Keratinocyte (primary cell): ENCODE measurements around the gene RHBDL2. TPM values are rescaled to one million over a fixed set of nuclear protein-coding genes. Genes with fewer than 3 reads are reported as not detected.

Experiments
- DNase-seq: peaks from one replicate; pipeline ENCODE4 v3.0.0-alpha.2; 2011; ENCODE audit warnings: low read depth, missing footprints, low spot score
- FAIRE-seq: peaks from 2 replicates; lab custom pipeline; 2011; peaks lifted over from hg19 to GRCh38; lab: Jason Lieb, UNC
- H2AFZ ChIP-seq: 2 replicates; pipeline ENCODE4 v1.6.0; 2012; ENCODE audit warnings: low read length, control low read depth, inconsistent platforms; ENCODE audit not compliant: control insufficient read depth
- H3K27ac ChIP-seq: 2 replicates; pipeline ENCODE4 v1.5.1; 2011; ENCODE audit warnings: low read length; ENCODE audit not compliant: control insufficient read depth, insufficient read depth
- H3K27me3 ChIP-seq: 3 replicates; pipeline ENCODE4 v1.6.0; 2011; ENCODE audit warnings: low read length; ENCODE audit not compliant: control insufficient read depth, insufficient read depth; ENCODE audit errors: extremely low read depth
- H3K36me3 ChIP-seq, 2 experiments: 2 replicates in 1 of 2; 3 replicates in 1 of 2; pipeline ENCODE4 v1.5.1; 2011; ENCODE audit warnings: low read length in 2 of 2, mild to moderate bottlenecking in 1 of 2; ENCODE audit not compliant: control insufficient read depth in 2 of 2, insufficient read depth in 2 of 2; ENCODE audit errors: extremely low read depth in 1 of 2
- H3K4me1 ChIP-seq: 3 replicates; pipeline ENCODE4 v1.5.1; 2011; ENCODE audit warnings: low read length; ENCODE audit not compliant: control insufficient read depth, insufficient read depth; ENCODE audit errors: extremely low read depth
- H3K4me2 ChIP-seq: 3 replicates; pipeline ENCODE4 v1.6.0; 2011; ENCODE audit warnings: low read depth, low read length; ENCODE audit not compliant: control insufficient read depth, insufficient read depth; ENCODE audit errors: extremely low read depth
- H3K4me3 ChIP-seq, 3 experiments: fragments of 200-600 bp in 1 of 3; sonication (generic) in 1 of 3; 2 replicates in 2 of 3; 3 replicates in 1 of 3; pipeline ENCODE4 v1.5.1; 2011 to 2016; ENCODE audit warnings: low read length in 3 of 3, mild to moderate bottlenecking in 3 of 3, control low read depth in 2 of 3, inconsistent platforms in 1 of 3, low read depth in 1 of 3, mixed read lengths in 1 of 3, mixed run types in 1 of 3, moderate library complexity in 1 of 3; ENCODE audit not compliant: control insufficient read depth in 2 of 3, insufficient read depth in 2 of 3; ENCODE audit errors: extremely low read depth in 1 of 3
- H3K79me2 ChIP-seq: 2 replicates; pipeline ENCODE4 v1.6.0; 2012; ENCODE audit warnings: low read length; ENCODE audit not compliant: control insufficient read depth, insufficient read depth
- H3K9ac ChIP-seq: 3 replicates; pipeline ENCODE4 v1.6.0; 2011; ENCODE audit warnings: low read length; ENCODE audit not compliant: control insufficient read depth, insufficient read depth; ENCODE audit errors: extremely low read depth
- H3K9me1 ChIP-seq: 3 replicates; pipeline ENCODE4 v1.6.0; 2011; ENCODE audit warnings: low read length; ENCODE audit not compliant: control insufficient read depth, insufficient read depth; ENCODE audit errors: extremely low read depth
- H3K9me3 ChIP-seq: 2 replicates; pipeline ENCODE4 v1.5.1; 2012; ENCODE audit warnings: low read depth, low read length; ENCODE audit not compliant: control insufficient read depth
- H4K20me1 ChIP-seq: 3 replicates; pipeline ENCODE4 v1.6.0; 2011; ENCODE audit warnings: low read length; ENCODE audit not compliant: control insufficient read depth, insufficient read depth; ENCODE audit errors: extremely low read depth
- EZH2 ChIP-seq: IDR thresholded peaks from one replicate; pipeline ENCODE4 v1.6.1; 2012; ENCODE audit warnings: inconsistent platforms, mild to moderate bottlenecking, low read length, moderate library complexity
- dilution Hi-C: fragments of 300-500 bp; cut with MboI; formaldehyde crosslinking; loops from one replicate; pipeline ENCODE4 v1.7.0; 2020; ENCODE audit warnings: low sequenced_read_pairs; ENCODE audit not compliant: extremely low pct_ligation_motif_present
- polyA minus RNA-seq, 3 experiments: library from RNA; depleted of rRNA, polyadenylated mRNA; stranded (reverse); fragments of >200 nt; gene quantifications; 1 replicate in 1 of 3; 2 replicates in 1 of 3; 3 replicates in 1 of 3; pipeline ENCODE4 v1.2.3, GENCODE V29; 2011
- polyA plus RNA-seq, 5 experiments: library from polyadenylated mRNA; depleted of rRNA in 3 of 5; stranded (reverse) in 3 of 5; stranded (forward) in 1 of 5; unstranded in 1 of 5; fragments of >200 nt; gene quantifications; 1 replicate in 1 of 5; 2 replicates in 3 of 5; 3 replicates in 1 of 5; pipeline versions ENCODE4 v1.2.1 to v1.2.3, GENCODE V29; 2011 to 2012; ENCODE audit warnings: missing spikeins in 2 of 5, low read depth in 1 of 5, low replicate concordance in 1 of 5
- TF ChIP-seq, protein P1 (sequence below), 3 experiments: IDR thresholded peaks in 1 of 3; conservative IDR thresholded peaks in 1 of 3; optimal IDR thresholded peaks in 1 of 3; 2 replicates in 2 of 3; 3 replicates in 1 of 3; pipeline versions ENCODE3 to v1.5.1; 2011; ENCODE audit warnings: low read length in 3 of 3, mild to moderate bottlenecking in 3 of 3, moderate library complexity in 2 of 3, control low read depth in 1 of 3, inconsistent platforms in 1 of 3; ENCODE audit not compliant: insufficient read depth in 2 of 3; ENCODE audit errors: extremely low read depth in 1 of 3

Gene RHBDL2, protein sequence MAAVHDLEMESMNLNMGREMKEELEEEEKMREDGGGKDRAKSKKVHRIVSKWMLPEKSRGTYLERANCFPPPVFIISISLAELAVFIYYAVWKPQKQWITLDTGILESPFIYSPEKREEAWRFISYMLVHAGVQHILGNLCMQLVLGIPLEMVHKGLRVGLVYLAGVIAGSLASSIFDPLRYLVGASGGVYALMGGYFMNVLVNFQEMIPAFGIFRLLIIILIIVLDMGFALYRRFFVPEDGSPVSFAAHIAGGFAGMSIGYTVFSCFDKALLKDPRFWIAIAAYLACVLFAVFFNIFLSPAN
- 5.4 to 9.2 TPM (median 7.9 TPM) in 3 replicates for polyA plus RNA-seq
- 11.6 TPM for polyA plus RNA-seq (2011; ENCODE audit: low read depth)
- polyA plus RNA-seq (2011; cell fraction: cytosol; rRNA removed), result 7.2 and 7.3 TPM in 2 replicates
- polyA plus RNA-seq (2011; cell fraction: nucleus; rRNA removed), result 10.9 and 16.2 TPM in 2 replicates
- polyA plus RNA-seq (2012; ENCODE audit: low replicate concordance), result 12.8 and 29.6 TPM in 2 replicates
- polyA minus RNA-seq, result 3.2 to 4.3 TPM (median 4.2 TPM) in 3 replicates
- polyA minus RNA-seq (2011; cell fraction: cytosol; rRNA and poly(A)+ RNA removed), result 2.9 TPM
- 2.5 and 4.7 TPM in 2 replicates for polyA minus RNA-seq (2011; cell fraction: nucleus; rRNA and poly(A)+ RNA removed)

DNA sequence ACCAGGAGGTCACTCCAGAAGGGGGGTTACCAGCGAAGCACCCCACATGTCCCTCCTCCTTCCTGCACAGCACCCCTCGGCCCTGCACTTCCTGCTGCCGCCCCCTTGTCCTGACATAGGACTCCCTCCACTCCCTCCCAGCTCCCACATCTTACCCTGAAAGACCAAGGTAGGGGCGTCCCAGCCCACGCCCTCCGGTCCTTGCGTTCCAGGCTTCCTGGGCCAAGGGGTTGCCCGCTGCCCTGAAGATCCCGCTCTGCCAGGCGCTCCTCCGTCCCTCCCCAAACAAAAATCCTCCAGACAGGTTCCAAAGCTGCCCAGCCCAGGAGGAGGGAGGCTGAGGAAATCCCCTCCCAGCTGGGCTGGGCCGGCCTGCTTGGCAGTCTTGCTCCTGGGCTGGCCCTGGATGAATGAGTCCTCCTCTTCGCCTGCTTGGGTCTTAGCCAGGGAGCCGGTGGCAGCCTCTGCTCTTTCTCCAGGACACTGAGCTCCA lies at the start of gene RHBDL2:
Gene RHBDL2, minus strand, starts transcription at position 304 of the 493 bp plus-strand sequence. CDS start 22,618 bp downstream, outside the sequence.
- Histone ChIP-seq H3K4me1 (peaks cover 8% of the 10 kb centered on the region), H3K9me1 (no peaks in the 10 kb centered on the region), H3K27ac (peak within 1 kb of the TSS; percentile 51), H3K27me3 (no peaks in the 10 kb centered on the region), H3K9me3 (no peaks in the 10 kb centered on the region), H3K9ac (peak within 1 kb of the TSS; percentile 79), H2AFZ (peak within 1 kb of the TSS; percentile 93), H3K79me2 (peaks cover 16% of the 10 kb centered on the region), H3K4me3 (peak within 1 kb of the TSS; percentile 75 to 82 (median 76)), H4K20me1 (no peaks in the 10 kb centered on the region), H3K4me2 (peak within 1 kb of the TSS; percentile 88), H3K36me3 (no peaks in the 10 kb centered on the region)
- DNase-seq (no peak), FAIRE-seq (peak; percentile 53)
- TF ChIP-seq EZH2, result no peak
- TF ChIP-seq, protein P1, sequence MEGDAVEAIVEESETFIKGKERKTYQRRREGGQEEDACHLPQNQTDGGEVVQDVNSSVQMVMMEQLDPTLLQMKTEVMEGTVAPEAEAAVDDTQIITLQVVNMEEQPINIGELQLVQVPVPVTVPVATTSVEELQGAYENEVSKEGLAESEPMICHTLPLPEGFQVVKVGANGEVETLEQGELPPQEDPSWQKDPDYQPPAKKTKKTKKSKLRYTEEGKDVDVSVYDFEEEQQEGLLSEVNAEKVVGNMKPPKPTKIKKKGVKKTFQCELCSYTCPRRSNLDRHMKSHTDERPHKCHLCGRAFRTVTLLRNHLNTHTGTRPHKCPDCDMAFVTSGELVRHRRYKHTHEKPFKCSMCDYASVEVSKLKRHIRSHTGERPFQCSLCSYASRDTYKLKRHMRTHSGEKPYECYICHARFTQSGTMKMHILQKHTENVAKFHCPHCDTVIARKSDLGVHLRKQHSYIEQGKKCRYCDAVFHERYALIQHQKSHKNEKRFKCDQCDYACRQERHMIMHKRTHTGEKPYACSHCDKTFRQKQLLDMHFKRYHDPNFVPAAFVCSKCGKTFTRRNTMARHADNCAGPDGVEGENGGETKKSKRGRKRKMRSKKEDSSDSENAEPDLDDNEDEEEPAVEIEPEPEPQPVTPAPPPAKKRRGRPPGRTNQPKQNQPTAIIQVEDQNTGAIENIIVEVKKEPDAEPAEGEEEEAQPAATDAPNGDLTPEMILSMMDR (optimal IDR thresholded peaks at IDR 0.05 in 1 of 3, IDR thresholded peaks at IDR 0.05 in 1 of 3, conservative IDR thresholded peaks at IDR 0.05 in 1 of 3; ENCODE audit: extremely low read depth in 1 of 3, insufficient read depth in 2 of 3, low read length in 3 of 3), result no peak
- dilution Hi-C loops, result no loop called here

DNA sequence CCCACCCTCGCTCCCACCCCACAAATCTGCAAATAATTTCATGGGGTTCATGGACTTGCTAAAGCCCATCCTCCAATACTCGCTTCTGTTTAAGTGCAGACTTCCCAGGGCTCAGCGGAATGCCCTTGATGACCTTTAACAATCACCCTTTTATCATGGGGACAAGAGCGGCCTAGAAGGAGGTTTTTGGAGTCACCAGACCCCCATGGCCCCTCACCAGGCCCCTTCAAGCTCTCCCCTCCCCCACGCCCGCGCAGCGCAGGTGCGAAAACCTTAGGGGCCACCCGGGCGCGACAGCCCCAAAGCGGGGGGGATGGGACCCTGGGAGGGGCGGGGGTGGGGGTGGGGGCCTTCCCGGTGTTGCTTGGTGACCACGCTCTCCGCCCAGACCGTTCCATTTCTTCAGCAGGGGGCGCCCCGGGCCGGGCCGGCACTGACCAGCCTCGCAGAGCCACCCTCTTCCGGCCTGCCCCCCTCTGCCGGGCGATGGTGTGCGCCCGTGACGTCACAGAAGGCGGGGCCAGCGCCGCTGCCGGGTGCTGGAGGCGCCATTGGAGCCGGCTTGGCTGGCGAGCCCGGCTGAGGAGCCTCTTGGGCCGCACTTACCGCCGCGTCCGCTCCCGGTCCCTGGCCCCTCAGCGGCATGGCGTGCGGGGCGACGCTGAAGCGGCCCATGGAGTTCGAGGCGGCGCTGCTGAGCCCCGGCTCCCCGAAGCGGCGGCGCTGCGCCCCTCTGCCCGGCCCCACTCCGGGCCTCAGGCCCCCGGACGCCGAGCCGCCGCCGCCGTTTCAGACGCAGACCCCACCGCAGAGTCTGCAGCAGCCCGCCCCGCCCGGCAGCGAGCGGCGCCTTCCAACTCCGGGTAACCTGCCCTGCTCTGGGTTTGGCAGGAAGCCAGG lies 49.4 kb upstream of the RHBDL2 start, which contains the start of gene AKIRIN1:
Gene AKIRIN1, plus strand, starts transcription at position 539 of the 900 bp plus-strand sequence. Its CDS starts 105 bp downstream, at position 644.
- FAIRE-seq, result peak; percentile 9

More for the DNA sequence above, 49.4 kb upstream of the RHBDL2 start, which contains the start of gene AKIRIN1:
- peak within 1 kb of the TSS; percentile 59 for H2AFZ ChIP-seq
- H3K36me3 ChIP-seq, result peaks cover 5 to 10% of the 10 kb centered on the region in 2 experiments
- dilution Hi-C loops, result no loop called here
- peak within 1 kb of the TSS; percentile 80 to 90 (median 85) for H3K4me3 ChIP-seq
- peak; percentile 57 for DNase-seq
- peak within 1 kb of the TSS; percentile 94 for H3K4me2 ChIP-seq
- H3K9me3 ChIP-seq, result no peaks in the 10 kb centered on the region
- peaks cover 23% of the 10 kb centered on the region for H4K20me1 ChIP-seq
- TF ChIP-seq, protein P1 (optimal IDR thresholded peaks at IDR 0.05 in 1 of 3, IDR thresholded peaks at IDR 0.05 in 1 of 3, conservative IDR thresholded peaks at IDR 0.05 in 1 of 3; ENCODE audit: extremely low read depth in 1 of 3, insufficient read depth in 2 of 3, low read length in 3 of 3), result no peak
- no peak for TF ChIP-seq EZH2
- peak within 1 kb of the TSS; percentile 89 for H3K9ac ChIP-seq
- H3K9me1 ChIP-seq, result no peaks in the 10 kb centered on the region
- H3K27ac ChIP-seq, result peak within 1 kb of the TSS; percentile 82
- H3K4me1 ChIP-seq, result peaks cover 33% of the 10 kb centered on the region
- peaks cover 50% of the 10 kb centered on the region for H3K79me2 ChIP-seq
- no peaks in the 10 kb centered on the region for H3K27me3 ChIP-seq
